ENCODE data around the gene TIGD3. TPM values are rescaled to one million over a fixed set of nuclear protein-coding genes. Genes with fewer than 3 reads are reported as not detected.

TIGD3 gene
- total and polyA plus RNA-seq, 4 donors: 0.08 to 0.33 (median 0.17) TPM; not detected in 1

DNA sequence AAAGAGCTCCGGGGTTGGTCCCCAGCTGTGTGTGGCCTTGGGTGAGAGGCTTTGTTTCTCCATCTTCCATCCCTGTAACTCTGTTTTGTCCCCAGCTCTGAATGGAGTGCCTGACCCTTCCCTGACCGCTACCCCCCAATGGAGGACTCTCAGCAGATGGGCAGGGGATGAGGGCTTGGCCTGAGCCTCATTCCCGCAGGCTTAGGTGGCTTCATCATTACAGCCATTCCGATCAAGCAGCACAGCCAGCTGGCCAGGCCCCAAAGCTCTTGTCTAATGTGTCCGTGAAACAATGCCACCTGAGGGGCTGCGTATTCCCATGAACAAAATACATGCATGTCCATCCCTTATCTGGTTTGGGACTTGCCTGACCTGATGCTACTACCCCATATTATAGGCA lies 43.8 kb upstream of the TIGD3 start:
- Histone ChIP-seq H3K9ac (ENCODE audit: low read depth in 1 of 2, low read length in 2 of 2) (no peak overlapping the region), H3K27ac (ENCODE audit: low read depth in 1 of 2, low read length in 2 of 2) (no peak overlapping the region), H3K9me3 (ENCODE audit: control insufficient read depth in 4 of 4, low read length in 3 of 4) (no peaks in the 10 kb centered on the region), H3K4me3 (ENCODE audit: low read depth in 1 of 3, low read length in 3 of 3) (no peak overlapping the region), H3K4me1 (ENCODE audit: control insufficient read depth in 4 of 4, insufficient read depth in 4 of 4, low read length in 3 of 4) (peaks cover 5 to 44% (median 30%) of the 10 kb centered on the region in 4 donors), H3K27me3 (ENCODE audit: control insufficient read depth in 4 of 4, insufficient read depth in 4 of 4, low read length in 3 of 4) (no peaks in the 10 kb centered on the region), H3K36me3 (ENCODE audit: control insufficient read depth in 4 of 4, insufficient read depth in 3 of 4, low read depth in 1 of 4, low read length in 3 of 4) (no peaks in the 10 kb centered on the region)
- TF ChIP-seq YY1 (IDR thresholded peaks at IDR 0.05) (no peak), FOXA1 (IDR thresholded peaks at IDR 0.05) (no peak), HNF4A (conservative IDR thresholded peaks at IDR 0.05) (no peak), NR2F2 (IDR thresholded peaks at IDR 0.05) (no peak), EGR1 (IDR thresholded peaks at IDR 0.05; ENCODE audit: low read depth in 2 of 2) (no peak), FOXA2 (IDR thresholded peaks at IDR 0.05) (no peak), RAD21 (IDR thresholded peaks at IDR 0.05) (no peak), HNF4G (IDR thresholded peaks at IDR 0.05) (no peak), RXRA (IDR thresholded peaks at IDR 0.05) (no peak), GABPA (IDR thresholded peaks at IDR 0.05 in 1 of 2, conservative IDR thresholded peaks at IDR 0.05 in 1 of 2) (no peak)
- TF ChIP-seq, protein P1, sequence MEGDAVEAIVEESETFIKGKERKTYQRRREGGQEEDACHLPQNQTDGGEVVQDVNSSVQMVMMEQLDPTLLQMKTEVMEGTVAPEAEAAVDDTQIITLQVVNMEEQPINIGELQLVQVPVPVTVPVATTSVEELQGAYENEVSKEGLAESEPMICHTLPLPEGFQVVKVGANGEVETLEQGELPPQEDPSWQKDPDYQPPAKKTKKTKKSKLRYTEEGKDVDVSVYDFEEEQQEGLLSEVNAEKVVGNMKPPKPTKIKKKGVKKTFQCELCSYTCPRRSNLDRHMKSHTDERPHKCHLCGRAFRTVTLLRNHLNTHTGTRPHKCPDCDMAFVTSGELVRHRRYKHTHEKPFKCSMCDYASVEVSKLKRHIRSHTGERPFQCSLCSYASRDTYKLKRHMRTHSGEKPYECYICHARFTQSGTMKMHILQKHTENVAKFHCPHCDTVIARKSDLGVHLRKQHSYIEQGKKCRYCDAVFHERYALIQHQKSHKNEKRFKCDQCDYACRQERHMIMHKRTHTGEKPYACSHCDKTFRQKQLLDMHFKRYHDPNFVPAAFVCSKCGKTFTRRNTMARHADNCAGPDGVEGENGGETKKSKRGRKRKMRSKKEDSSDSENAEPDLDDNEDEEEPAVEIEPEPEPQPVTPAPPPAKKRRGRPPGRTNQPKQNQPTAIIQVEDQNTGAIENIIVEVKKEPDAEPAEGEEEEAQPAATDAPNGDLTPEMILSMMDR (IDR thresholded peaks at IDR 0.05; ENCODE audit: low read depth, low read length, missing input control): no peak
- TF ChIP-seq, protein P2, sequence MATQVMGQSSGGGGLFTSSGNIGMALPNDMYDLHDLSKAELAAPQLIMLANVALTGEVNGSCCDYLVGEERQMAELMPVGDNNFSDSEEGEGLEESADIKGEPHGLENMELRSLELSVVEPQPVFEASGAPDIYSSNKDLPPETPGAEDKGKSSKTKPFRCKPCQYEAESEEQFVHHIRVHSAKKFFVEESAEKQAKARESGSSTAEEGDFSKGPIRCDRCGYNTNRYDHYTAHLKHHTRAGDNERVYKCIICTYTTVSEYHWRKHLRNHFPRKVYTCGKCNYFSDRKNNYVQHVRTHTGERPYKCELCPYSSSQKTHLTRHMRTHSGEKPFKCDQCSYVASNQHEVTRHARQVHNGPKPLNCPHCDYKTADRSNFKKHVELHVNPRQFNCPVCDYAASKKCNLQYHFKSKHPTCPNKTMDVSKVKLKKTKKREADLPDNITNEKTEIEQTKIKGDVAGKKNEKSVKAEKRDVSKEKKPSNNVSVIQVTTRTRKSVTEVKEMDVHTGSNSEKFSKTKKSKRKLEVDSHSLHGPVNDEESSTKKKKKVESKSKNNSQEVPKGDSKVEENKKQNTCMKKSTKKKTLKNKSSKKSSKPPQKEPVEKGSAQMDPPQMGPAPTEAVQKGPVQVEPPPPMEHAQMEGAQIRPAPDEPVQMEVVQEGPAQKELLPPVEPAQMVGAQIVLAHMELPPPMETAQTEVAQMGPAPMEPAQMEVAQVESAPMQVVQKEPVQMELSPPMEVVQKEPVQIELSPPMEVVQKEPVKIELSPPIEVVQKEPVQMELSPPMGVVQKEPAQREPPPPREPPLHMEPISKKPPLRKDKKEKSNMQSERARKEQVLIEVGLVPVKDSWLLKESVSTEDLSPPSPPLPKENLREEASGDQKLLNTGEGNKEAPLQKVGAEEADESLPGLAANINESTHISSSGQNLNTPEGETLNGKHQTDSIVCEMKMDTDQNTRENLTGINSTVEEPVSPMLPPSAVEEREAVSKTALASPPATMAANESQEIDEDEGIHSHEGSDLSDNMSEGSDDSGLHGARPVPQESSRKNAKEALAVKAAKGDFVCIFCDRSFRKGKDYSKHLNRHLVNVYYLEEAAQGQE (IDR thresholded peaks at IDR 0.05): no peak
- no peak for DNase-seq (ENCODE audit: low spot score)
- 75% methylated on average over 6 of the region's 6 CpGs for WGBS

DNA sequence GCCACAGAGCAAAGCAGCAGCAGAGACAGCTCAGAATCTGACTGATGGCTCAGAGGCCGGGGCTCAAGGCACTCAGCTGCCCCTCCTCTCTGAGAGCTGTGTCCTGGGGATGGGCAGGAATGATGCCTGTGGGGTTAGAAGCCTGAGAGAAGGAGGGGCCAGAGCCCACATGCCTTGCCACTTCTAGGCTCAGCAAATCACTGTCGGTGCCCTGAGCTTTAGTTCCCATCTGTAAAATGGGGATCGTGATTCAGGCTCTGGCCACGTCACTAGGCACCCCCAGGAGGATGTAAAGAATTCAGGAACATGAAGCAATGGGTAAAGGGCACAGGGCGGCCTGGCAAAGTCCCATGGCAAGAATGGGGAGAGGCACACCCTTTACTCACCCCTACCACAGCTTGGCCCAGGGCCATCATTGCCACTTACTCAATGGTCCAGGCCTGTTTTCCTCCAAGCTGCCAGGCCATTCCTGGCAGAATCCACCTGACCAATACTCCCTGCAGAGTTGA lies 43.3 kb upstream of the TIGD3 start:
- Histone ChIP-seq H3K27me3 (ENCODE audit: control insufficient read depth in 4 of 4, insufficient read depth in 4 of 4, low read length in 3 of 4) (no peaks in the 10 kb centered on the region), H3K4me3 (ENCODE audit: low read depth in 1 of 3, low read length in 3 of 3) (no peak overlapping the region), H3K9me3 (ENCODE audit: control insufficient read depth in 4 of 4, low read length in 3 of 4) (no peaks in the 10 kb centered on the region), H3K36me3 (ENCODE audit: control insufficient read depth in 4 of 4, insufficient read depth in 3 of 4, low read depth in 1 of 4, low read length in 3 of 4) (no peaks in the 10 kb centered on the region), H3K27ac (ENCODE audit: low read depth in 1 of 2, low read length in 2 of 2) (no peak overlapping the region), H3K4me1 (ENCODE audit: control insufficient read depth in 4 of 4, insufficient read depth in 4 of 4, low read length in 3 of 4) (peaks cover 4 to 44% (median 31%) of the 10 kb centered on the region in 4 donors), H3K9ac (ENCODE audit: low read depth in 1 of 2, low read length in 2 of 2) (no peak overlapping the region)
- DNase-seq (ENCODE audit: low spot score): no peak
- 91% methylated on average over 5 of the region's 5 CpGs for WGBS
- TF ChIP-seq TAF1 (conservative IDR thresholded peaks at IDR 0.05) (no peak), HNF4A (conservative IDR thresholded peaks at IDR 0.05) (no peak)
- TF ChIP-seq, protein P1 (IDR thresholded peaks at IDR 0.05; ENCODE audit: low read depth, low read length, missing input control): no peak

Data from liver (tissue), 9 donors.